HG02938 (cell line): ENCODE data around the gene TMEM151B.

Experiments
- ATAC-seq: cut with Tn5 transposase; IDR thresholded peaks from one replicate; pipeline ENCODE4 v1.9.1; 2021; ENCODE audit warnings: mild to moderate bottlenecking, moderate library complexity; ENCODE audit not compliant: unreplicated experiment

The TMEM151B gene

DNA sequence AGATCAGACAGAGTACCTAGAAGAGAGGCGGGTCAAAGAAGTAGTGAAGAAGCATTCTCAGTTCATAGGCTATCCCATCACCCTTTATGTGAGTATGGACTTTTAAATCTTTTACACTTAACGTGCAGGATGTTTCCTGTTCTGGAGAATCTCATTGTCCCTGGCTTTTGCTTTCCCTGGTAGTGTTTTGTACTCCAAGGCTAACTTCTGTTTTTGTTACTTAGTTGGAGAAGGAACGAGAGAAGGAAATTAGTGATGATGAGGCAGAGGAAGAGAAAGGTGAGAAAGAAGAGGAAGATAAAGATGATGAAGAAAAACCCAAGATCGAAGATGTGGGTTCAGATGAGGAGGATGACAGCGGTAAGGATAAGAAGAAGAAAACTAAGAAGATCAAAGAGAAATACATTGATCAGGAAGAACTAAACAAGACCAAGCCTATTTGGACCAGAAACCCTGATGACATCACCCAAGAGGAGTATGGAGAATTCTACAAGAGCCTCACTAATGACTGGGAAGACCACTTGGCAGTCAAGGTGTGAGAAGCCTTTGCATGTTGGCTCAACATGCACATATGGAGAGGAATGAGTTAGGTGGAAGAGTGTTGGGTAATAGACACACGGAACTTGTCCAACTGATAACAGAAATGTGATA is 20.1 kb upstream of the TMEM151B start:
- no peak for ATAC-seq

DNA sequence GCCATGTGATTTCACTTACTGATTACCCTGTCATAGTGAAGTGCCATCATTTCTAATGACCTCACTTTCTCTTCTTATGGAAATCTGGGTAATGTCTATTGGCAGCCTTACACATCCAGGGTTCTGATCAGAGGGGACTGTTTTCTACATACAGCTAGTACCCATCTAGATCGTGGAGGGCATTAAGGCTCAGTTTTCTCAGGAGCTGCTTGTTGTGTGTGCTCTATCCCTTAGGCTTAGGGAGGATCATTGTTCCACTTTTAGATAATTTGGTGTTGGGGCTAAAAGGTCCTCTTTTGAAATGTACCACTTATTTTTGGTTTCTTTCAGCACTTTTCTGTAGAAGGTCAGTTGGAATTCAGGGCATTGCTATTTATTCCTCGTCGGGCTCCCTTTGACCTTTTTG is 19.5 kb upstream of the TMEM151B start:
- ATAC-seq, result no peak

- ATAC-seq, result no peak
Measured at GRCh38 chr6:44251576-44252524, 18.4 kb upstream of the TMEM151B start.

DNA sequence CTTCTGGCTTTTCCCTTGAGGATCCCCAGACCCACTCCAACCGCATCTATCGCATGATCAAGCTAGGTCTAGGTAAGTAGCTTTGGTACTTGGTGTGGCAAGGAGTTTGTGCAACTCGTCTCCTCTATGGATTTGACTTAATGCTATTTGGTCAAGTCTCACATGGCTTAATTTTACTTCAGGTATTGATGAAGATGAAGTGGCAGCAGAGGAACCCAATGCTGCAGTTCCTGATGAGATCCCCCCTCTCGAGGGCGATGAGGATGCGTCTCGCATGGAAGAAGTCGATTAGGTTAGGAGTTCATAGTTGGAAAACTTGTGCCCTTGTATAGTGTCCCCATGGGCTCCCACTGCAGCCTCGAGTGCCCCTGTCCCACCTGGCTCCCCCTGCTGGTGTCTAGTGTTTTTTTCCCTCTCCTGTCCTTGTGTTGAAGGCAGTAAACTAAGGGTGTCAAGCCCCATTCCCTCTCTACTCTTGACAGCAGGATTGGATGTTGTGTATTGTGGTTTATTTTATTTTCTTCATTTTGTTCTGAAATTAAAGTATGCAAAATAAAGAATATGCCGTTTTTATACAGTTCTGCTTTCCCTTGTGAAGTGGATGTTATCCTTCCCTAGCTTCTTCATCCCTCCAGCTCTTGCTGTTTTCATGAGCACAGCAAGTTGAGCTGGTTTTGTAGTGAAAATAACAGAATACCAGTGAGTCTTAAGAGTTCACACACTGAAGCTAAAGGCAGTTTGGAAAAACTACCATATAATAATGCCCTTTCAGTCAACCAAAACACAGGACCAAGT is 16.7 kb upstream of the TMEM151B start:
- no peak for ATAC-seq

DNA sequence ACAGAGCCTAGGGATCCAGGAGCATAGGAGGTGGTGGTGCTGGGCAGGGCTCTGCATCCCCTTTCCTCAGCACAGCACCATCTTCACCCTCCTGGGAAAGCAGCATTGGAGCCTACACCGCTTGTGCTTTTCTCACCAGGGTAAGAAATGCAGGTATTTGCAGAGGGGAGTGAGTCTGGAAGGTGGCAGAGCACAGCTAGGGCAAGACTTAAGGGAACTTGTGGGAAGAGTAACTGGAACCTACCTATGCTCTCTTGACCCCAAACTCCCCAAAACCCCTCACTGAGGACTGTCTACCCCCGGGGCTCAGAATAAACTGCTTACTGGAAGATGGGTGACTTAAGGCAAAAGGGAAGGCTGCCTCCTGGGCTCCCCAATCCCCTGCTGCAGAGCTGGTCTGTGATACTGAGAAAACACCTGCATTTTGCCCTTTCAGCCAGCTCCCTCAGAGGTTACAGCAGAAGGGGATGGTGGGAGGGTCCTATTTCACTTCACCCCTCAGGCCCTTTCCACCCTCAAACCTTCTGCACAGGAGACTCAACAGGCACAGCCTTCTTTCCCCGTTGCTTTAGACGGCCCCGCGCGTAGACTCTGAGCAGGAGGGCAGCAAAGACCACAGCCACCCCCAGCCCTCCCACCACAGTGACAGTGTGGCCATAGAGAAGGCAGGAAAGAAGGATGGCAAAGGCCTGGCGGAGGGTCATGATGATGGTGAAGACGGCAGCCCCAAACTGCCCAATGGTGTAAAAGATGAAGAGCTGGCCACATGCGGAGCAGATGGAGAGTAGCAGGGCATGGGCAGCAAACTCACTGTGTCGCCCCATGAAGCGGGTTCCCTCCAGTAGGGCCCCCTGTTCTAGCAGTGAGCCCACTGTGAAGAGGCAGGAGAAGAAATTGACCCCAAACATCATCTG is 15.8 kb upstream of the TMEM151B start:
- no peak for ATAC-seq

GRCh38 chr6:44255105-44255808 is 15.0 kb upstream of the TMEM151B start:
- ATAC-seq, result no peak

GRCh38 chr6:44255871-44256774 is 14.1 kb upstream of the TMEM151B start:
- ATAC-seq, result no peak

DNA sequence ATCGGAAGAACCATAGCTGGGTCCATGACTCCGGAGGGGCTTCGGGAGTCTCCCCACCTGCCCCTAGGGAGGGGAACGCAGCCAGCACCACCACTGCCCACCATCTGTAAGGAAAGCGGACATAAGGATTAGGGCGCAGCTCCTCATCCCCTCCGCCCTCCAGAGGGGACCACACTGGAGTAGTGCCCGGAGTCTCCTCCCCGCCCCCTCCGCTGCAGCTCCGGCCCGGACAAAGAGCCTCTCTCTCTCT is 13.6 kb upstream of the TMEM151B start:
- ATAC-seq, result no peak

DNA sequence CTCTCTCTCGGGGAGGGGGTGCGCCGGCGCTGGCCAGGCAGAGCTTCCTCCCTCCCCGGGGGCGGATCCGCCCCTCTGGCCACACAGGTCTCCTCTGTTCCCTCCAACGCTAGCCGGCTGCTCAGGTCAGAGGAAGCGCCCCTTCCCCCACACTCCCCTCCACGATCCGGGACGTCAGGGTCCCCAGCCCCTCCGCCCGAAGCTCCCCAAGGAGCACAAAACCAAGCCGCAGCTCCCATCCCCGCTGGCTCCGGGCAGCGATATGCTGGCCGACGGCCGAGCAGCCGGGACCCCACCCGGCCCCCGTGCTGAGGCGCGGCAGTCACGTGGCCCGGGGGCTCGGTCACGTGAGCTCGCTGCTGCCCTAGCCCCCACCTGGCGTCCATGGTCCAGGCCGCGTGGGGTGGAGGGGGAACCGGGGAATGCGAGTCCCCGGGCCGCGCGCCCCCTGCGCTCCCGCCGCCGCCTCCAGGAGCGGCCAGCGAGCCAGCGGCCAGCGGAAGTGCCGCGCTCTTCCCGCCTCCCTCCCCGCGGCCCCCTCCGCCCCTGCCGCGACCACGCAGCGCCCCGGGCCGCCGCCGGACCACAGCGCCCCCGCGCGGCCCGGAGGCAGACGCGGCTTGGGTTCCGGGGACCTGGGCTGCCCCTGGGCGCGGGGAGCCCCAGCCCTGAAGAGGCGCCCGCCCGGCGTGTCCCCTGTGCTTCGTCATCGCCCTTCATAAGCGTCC is 13.1 kb upstream of the TMEM151B start, which contains the start of gene SLC35B2:
Gene SLC35B2 (minus strand): TSS at position 504 of the 728 bp plus-strand sequence. CDS start 118 bp downstream, at position 386.
- peak; percentile 37 for ATAC-seq

DNA sequence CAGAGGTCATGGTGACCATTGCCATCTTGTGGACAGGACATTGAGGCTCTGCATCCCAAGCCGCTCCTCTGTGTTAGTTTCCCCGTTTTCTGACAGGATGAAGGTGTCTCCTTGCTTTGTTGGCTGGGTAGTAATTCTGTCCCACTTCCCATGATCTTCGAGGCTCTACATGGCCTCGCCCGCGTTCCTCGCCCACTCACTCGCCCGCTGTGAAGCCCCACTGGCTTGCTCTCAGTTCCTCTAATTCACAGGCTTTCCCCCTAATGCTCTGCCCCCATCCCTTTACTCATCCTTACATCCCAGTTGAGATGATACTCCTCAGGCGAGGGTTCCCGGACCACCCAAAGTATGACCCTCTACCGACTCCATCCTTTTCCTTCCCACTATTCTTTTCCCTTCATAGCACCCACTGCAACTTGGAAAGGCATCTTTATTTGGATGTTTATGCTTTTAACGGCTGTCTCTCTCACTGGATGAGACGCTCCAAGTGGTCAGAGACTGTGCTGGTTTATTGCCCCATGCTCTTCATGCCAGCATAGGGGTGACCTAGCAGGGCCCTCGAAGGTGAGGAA is 12.4 kb upstream of the TMEM151B start:
- peak; percentile 7 for ATAC-seq

GRCh38 chr6:44258325-44258863 is 11.9 kb upstream of the TMEM151B start:
- ATAC-seq, result no peak

DNA sequence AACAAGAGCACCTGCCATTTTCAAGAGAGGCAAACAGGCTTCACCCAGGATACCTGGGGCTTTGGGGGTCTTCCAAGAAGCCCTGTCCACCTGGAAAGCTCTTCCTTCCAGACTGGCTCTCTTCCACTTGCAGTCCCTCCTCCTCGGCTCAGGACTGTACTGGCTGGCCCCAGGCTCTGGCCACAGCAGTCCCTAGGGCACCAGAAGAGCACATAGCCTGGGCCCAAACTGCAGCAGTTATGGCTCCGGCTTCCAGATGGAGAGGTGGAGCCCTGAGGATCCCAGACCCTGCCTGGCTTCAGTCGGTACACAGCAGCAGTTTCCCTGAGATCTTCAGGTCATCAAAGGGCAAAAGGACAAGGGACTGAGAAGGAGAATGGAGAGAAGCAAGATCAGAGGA is 11.3 kb upstream of the TMEM151B start:
- ATAC-seq, result no peak

- no peak for ATAC-seq
Measured at GRCh38 chr6:44260011-44260410, 10.2 kb upstream of the TMEM151B start.

- ATAC-seq, result no peak
Measured at GRCh38 chr6:44260451-44261297, 9.6 kb upstream of the TMEM151B start.

- no peak for ATAC-seq
Measured at GRCh38 chr6:44261581-44261980, 8.7 kb upstream of the TMEM151B start.

DNA sequence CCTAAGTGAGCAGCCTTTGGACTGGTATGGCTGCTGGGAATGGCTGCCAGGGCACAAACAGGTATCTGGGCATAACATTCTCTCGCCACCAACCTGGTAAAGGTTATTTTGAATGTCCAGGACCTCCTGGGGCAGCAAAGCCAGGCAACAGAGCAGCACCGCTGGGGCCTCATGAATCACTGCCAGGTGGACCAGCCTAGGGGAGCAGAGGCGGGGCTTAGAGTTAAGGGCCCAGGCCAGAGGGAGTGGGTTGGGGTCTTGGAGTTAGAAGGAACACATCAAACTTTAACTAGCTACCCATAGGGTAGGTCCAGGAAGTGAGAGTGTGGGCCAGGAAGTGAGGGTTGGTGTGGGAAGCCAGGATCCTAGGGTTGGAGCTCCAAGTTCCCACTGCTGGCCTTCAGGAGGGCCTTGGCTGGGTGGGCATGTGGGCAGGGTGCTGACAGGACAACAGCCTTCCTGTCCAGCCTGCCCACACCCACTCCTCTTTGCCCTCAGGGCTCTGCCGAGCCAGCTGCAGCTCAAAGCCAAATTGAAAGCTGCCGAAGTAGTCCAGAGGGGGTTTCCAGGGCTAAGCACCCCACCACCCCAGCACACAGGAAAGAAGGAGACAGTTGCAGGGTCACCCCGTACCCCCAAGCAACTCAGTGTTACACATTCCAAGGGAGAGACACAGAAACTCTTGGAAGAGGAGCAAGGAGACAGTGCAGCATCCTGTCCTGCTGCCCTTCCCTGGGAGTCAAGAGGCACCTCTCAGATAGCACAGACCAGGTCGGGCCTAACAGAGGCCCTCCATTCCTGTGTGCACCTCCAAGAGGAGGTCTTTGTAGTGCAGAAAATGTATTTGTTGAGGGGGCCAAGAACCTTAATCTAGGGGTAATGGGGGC is 7.5 kb upstream of the TMEM151B start:
- no peak for ATAC-seq
